HG03025 (cell line): ENCODE data around the gene JSRP1.

Experiments
- ATAC-seq: cut with Tn5 transposase; IDR thresholded peaks from one replicate; pipeline ENCODE4 v1.9.1; 2021; ENCODE audit warnings: mild to moderate bottlenecking, moderate library complexity; ENCODE audit not compliant: unreplicated experiment, low FRiP score

JSRP1 gene

GRCh38 chr19:2235381-2236063 lies 20.7 kb downstream of the JSRP1 start:
- peak; percentile 10 for ATAC-seq

DNA sequence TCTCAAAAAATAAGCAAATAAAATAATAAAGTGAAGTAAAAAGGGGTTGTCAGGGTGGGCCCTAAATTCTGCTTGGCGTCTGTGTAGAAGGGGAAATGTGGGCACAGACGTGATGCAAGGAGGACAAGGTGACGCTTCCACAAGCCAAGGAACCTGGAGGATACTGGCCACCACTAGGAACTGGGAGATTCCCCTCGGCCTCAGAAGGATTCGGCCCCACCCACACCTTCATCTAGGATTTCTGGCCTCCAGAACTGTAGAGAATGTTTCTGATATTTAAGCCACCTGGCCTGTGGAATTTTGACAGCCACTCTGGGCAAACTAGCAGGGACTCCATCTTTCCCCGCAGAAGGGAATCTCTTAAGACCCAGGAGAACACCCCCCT lies 21.2 kb downstream of the JSRP1 start:
- no peak for ATAC-seq

DNA sequence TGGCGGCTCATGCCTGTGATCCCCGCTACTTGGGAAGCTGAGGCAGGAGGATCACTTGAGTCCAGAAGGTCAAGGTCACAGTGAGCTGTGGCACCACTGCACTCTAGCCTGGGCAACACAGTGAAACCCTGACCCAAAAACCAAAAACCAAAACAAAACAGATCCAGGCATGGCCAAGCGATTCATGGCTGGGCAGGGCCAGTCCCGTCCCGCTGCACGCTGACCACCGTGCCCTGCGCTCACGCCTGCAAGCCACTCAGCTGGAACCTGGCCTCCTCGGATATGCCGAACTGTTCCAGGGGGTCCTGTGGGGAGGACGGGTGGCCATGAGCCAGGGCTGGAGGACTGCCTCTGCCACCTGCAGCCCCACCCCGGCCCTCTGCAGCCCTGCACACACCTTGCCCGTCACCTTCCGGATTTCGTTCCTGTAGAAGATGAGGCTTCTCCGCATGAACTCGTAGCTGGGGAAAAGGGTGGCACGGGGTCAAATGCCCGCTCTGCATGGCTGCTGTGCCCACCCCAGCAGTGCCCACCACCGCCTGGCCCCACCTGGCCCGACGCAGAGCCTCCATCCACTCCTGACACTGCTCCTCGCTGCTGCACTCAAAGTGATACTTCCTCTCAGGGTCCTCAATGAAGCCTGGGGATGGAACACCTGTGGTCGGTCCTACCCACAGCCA lies 22.5 kb downstream of the JSRP1 start:
- ATAC-seq, result no peak

DNA sequence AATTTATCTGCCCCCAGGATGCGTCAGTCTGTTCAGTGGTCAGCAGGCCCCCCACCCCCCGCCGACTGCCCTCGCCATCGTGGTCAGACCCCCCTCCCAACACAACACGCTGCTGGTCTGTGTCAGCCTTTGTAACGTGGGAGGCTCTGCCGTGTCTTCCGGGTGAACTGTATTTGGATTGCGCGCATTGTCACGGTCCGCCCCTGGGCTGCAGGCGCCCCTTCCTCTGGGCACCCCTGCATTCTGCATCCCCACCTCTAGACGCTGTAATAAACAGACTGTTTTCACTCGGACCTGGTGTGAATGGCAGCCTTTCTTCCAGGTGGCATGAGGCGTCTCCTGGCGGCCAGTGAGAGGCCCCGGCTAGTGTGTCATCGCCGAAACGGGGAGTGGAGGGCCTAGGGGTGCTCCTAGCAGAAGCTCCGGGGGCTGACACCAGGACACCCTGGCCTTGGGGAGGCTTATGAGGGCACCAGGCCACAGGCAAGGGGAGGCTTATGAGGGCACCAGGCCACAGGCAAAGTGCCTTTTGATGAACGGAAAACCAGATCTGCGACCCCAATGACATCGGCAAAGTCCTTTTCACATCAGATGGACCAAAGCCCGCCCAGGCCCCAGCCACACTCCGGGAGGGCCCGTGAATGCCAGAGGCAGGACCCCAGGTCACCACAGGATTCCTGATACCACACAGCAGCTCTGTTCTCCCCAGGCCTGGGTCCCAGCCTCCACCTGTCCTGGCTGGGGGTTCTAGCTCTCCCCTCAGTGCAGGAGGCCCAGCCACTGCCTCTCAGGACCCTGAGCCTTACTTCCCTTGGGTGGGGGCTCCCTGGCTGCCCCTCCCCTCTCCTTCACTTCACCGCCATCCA lies 23.7 kb downstream of the JSRP1 start:
- ATAC-seq, result no peak

- no peak for ATAC-seq
Observed at GRCh38 chr19:2231621-2232221, 24.5 kb downstream of the JSRP1 start.

GRCh38 chr19:2230807-2231533 lies 25.2 kb downstream of the JSRP1 start:
- no peak for ATAC-seq

GRCh38 chr19:2230033-2230531 lies 26.1 kb downstream of the JSRP1 start:
- ATAC-seq, result no peak

DNA sequence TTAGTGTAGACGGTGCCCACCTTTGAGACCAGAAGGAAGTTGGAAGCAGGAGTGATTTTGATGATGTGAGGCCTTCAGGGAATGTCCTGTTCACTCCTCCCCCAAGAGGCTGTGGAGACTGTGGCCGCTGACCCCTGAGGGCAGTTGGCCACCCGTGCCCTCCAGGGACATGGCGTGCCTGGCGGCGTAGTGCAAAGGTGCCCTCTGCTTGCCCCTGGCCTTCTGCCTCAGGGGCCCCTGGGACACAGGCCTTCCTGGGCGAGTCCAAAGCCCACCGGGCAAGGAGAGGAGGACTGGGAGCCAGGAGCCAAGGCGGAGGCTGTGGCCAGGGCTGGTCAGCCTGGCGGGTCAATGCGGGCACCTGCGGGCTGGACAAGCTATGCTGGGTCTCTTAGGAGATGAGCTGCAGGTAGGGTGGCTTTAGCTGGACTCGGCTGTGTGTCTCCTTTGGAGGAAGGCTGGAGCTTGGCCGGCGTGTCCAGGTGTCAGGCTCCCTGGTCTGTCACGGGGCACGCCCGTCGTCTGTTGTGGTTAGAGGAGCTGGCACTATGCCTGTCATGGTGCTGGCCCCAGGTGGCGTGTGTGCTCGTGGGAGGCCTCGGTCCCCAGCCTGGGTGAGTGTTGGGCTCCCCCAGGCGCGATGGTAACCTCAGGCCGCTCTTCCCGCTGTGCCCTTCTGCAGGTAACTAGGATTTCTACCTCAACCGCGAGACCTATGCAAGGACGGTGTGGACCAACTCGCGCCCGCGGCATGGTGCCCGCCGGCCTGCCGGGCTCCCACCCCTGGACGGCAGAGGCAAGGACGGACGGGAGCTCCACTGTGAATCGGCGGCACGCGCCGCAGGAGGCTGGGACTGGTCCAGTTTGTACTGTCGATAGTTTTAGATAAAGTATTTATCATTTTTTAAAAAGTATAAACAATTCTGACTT lies 26.8 kb downstream of the JSRP1 start:
- ATAC-seq, result no peak

- no peak for ATAC-seq
Observed at GRCh38 chr19:2228157-2229030, 27.8 kb downstream of the JSRP1 start.

GRCh38 chr19:2227415-2228156 lies 28.6 kb downstream of the JSRP1 start:
- no peak for ATAC-seq

- ATAC-seq, result no peak
Observed at GRCh38 chr19:2226840-2227360, 29.3 kb downstream of the JSRP1 start.

- no peak for ATAC-seq
Observed at GRCh38 chr19:2226051-2226839, 30.0 kb downstream of the JSRP1 start.

DNA sequence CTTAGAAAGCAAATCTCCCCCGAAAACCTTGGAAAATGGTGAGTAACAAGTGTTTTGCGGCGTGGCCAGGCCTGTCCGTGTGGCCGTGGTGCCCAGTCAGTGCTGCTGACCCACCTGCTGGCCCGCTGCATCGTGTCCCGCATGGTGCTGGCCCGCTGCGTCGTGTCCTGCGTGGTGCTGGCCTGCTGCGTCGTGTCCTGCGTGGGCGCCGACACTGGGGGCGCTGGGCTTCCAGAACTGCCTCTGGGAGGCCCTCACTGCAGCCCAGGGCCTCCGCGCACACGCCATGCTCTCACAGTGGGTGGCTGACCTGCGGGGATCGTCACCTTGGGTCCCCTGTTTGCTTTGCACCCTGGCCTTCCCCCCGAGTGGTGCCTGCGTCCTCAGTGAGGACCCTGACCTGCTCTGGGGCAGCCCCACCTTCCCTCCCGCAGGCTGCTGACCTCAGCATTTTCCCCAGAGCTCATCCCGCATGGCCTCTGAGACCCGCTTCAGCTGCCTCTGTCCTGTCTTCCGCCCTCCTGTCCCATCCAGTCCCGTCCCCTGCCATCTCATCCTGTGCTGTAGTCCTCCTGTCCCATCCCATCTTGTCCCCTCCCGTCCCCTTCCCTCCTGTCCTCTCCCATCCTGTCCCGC lies 30.7 kb downstream of the JSRP1 start:
- ATAC-seq, result no peak

- no peak for ATAC-seq
Observed at GRCh38 chr19:2224754-2225349, 31.4 kb downstream of the JSRP1 start.

GRCh38 chr19:2223959-2224358 lies 32.3 kb downstream of the JSRP1 start:
- no peak for ATAC-seq

DNA sequence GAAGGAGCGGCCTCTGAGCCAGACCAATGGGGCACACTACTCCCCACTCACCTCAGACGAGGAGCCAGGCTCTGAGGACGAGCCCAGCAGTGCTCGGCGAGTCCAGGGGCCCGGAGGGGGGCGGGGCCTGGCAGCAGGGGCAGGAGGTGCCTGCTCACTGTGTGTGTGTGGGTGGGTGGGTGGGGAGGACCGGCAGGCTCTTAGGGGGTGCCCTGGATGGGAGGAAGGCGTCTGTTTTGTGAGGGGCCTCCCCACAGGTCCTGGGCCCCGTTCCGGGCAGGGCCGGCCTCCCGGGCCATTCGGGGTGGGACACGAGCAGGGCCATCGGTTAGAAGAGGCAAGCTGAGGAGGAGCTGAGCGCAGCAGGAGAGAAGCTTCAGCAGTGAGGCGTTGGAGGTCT lies 32.8 kb downstream of the JSRP1 start:
- ATAC-seq, result no peak
